ENCODE results near the gene FAM149B1. TPM values are rescaled to one million over a fixed set of nuclear protein-coding genes. Genes with fewer than 3 reads are reported as not detected.

The FAM149B1 gene
- total RNA-seq (10 to 100 TPM; 13.1 to 13.7 TPM), polyA plus RNA-seq (4.7 TPM)

DNA sequence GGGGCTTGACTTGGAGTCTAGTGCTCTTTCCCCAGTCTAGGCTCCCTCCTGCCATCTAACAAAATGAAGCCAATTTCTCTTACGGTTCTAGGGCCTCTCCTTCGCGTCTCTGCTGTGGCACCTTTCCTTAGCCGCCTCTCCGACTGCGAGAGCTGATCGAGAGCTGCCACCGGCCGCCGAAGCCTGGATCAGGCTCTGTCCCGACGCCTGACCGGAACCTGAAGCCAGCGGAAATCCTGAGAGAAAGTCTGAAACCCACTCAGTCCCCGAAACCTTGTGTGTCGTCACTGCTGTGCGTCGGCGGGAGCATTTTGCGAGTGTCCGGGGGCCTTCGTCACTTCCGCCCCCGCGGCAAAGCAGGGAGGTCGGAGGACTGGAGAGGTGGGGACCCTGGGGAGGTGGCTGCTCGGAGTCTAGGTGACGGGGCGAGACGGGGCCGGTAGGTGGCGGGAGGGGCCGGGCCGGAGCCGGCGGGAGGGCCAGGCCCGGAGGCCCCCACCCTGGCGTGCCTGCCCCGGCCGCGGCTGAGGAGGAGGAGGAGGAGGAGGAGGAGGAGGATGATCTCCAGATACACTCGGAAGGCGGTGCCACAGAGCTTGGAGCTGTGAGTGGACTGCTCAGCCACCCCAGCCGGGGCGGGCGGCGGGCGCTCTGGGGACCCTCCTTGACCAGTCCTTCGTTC lies at the start of gene FAM149B1, which contains the start of gene ECD:
TSS of gene FAM149B1 (plus strand) at position 337 of the 682 bp plus-strand sequence. CDS start at position 558, 221 bp downstream.
TSS of gene ECD (minus strand) at position 226 of the 682 bp plus-strand sequence. CDS start 4,071 bp downstream, outside the sequence.
- ChIA-PET POLR2A (interaction anchor here (0.8 to 1.3 kb wide), 2 partner anchors 71 to 79 kb away, joined by 4 to 5 read pairs; partner anchors contain the start of gene DNAJC9), CTCF (interaction anchor here (1.7 to 3.2 kb wide), 3 partner anchors 9 to 71 kb away, joined by 4 to 24 read pairs (median 17); partner anchors contain the start of gene P4HA1)
- Mint-ChIP-seq H3K27me3 (peaks cover 0 to 3% of the 10 kb centered on the region in 2 donors), H3K4me3 (peak within 1 kb of the TSS; percentile 99 to 100 (median 100)), H3K36me3 (peaks cover 0 to 23% (median 0%) of the 10 kb centered on the region in 3 donors), H3K4me1 (peaks cover 38 to 48% (median 45%) of the 10 kb centered on the region in 3 donors), H3K9me3 (no peaks in the 10 kb centered on the region), H3K27ac (peak within 1 kb of the TSS; percentile 99 to 100 (median 100))
- Histone ChIP-seq H3K4me3 (ENCODE audit: low read length) (peak within 1 kb of the TSS; percentile 100), H3K4me1 (ENCODE audit: insufficient read depth, low read length) (peaks cover 27% of the 10 kb centered on the region), H3K27ac (ENCODE audit: low read depth, low read length) (peak within 1 kb of the TSS; percentile 100), H3K9me3 (ENCODE audit: low read length) (no peaks in the 10 kb centered on the region), H3K36me3 (ENCODE audit: insufficient read depth, low read length) (peaks cover under 1% of the 10 kb centered on the region), H3K27me3 (ENCODE audit: insufficient read depth, low read length, poor library complexity, severe bottlenecking) (no peaks in the 10 kb centered on the region)
- DNase-seq: peak; percentile 83 to 94 (median 90)

DNA sequence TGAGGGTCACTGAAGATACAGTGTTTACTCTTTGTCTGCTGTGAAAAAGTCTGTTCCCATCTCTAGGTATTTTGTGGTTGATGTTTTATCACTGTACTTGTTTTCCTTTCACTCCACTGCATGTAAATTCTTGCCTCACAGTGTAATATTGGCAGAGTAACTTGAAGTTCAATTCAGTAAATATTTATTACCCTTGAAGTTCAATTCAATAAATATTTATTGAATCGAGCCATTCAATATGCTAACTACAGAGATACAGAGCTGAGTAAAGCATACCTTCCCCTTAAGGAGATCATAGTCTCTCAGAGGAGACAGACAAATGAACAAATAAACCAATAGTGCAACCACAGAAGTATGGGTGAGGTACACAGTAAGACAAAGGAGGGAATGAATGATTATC lies 48.5 kb upstream of the FAM149B1 start:
- DNase-seq: no peak
- Mint-ChIP-seq H3K27me3 (no peaks in the 10 kb centered on the region), H3K36me3 (peaks cover 0 to 28% (median 6%) of the 10 kb centered on the region in 3 donors), H3K9me3 (no peaks in the 10 kb centered on the region), H3K4me3 (no peak overlapping the region), H3K4me1 (no peaks in the 10 kb centered on the region), H3K27ac (peak overlapping the region in 1 of 8 donors; percentile 2)
- no peaks in the 10 kb centered on the region for H3K36me3 ChIP-seq (ENCODE audit: insufficient read depth, low read length)
- no peak overlapping the region for H3K27ac ChIP-seq (ENCODE audit: low read depth, low read length)
- H3K4me1 ChIP-seq (ENCODE audit: insufficient read depth, low read length): no peaks in the 10 kb centered on the region
- no peak overlapping the region for H3K4me3 ChIP-seq (ENCODE audit: low read length)
- ChIA-PET CTCF (no interaction called here), POLR2A (no interaction called here)
- no peaks in the 10 kb centered on the region for H3K9me3 ChIP-seq (ENCODE audit: low read length)
- no peaks in the 10 kb centered on the region for H3K27me3 ChIP-seq (ENCODE audit: insufficient read depth, low read length, poor library complexity, severe bottlenecking)

DNA sequence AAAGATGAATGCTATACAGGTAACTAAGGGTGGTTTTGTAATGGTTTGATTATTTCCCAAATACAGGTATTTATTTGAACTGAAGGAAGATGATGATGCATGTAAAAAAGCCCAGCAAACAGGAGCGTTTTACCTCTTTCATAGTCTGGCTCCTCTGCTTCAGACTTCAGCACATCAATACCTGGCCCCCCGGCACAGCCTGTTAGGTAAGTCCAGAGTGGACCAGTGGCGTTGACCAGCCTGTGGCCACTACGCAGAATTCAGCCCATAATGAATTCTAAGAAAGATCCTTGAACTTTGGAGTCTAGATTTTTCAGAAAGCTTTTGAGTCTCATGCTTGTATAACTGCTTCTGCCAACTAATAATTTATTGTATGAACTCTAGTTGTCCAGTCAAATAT lies 48.0 kb upstream of the FAM149B1 start:
- DNase-seq: no peak
- ChIA-PET POLR2A (no interaction called here), CTCF (no interaction called here)
- H3K4me1 ChIP-seq (ENCODE audit: insufficient read depth, low read length): no peaks in the 10 kb centered on the region
- Mint-ChIP-seq H3K9me3 (no peaks in the 10 kb centered on the region), H3K4me3 (no peak overlapping the region), H3K36me3 (peaks cover 0 to 31% (median 6%) of the 10 kb centered on the region in 3 donors), H3K27ac (no peak overlapping the region), H3K4me1 (no peaks in the 10 kb centered on the region), H3K27me3 (no peaks in the 10 kb centered on the region)
- H3K9me3 ChIP-seq (ENCODE audit: low read length): no peaks in the 10 kb centered on the region
- no peak overlapping the region for H3K27ac ChIP-seq (ENCODE audit: low read depth, low read length)
- no peaks in the 10 kb centered on the region for H3K27me3 ChIP-seq (ENCODE audit: insufficient read depth, low read length, poor library complexity, severe bottlenecking)
- no peak overlapping the region for H3K4me3 ChIP-seq (ENCODE audit: low read length)
- no peaks in the 10 kb centered on the region for H3K36me3 ChIP-seq (ENCODE audit: insufficient read depth, low read length)

DNA sequence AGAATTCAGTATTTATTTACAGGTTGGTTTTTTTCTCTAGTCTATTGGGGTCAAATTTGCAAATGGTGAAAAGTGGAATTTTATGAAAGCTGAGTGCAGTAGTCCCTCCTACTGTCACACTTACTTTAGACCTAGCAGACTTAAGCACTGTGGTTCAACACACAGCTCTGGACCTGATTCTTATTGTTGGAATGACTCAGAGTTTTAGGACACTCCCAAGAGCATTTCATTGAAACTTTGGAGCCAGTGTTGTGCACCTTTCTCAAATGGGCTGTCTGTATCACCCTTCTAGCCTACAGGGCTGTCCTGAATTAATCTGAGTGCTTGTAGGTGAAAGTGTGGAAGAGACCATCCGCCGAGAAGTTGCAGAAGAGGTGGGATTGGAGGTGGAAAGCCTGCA lies 41.6 kb upstream of the FAM149B1 start:
- H3K4me1 Mint-ChIP-seq: no peaks in the 10 kb centered on the region
- ChIA-PET CTCF (no interaction called here), POLR2A (interaction anchor here (0.6 kb wide), 1 partner anchor 30 kb away, joined by 3 read pairs; no protein-coding TSS in a partner anchor)
- no peak overlapping the region for H3K4me3 Mint-ChIP-seq
- no peak overlapping the region for H3K27ac Mint-ChIP-seq
- peaks cover 7 to 53% (median 14%) of the 10 kb centered on the region in 3 donors for H3K36me3 Mint-ChIP-seq
- Histone ChIP-seq H3K36me3 (ENCODE audit: insufficient read depth, low read length) (peaks cover 6% of the 10 kb centered on the region), H3K4me3 (ENCODE audit: low read length) (no peak overlapping the region), H3K27me3 (ENCODE audit: insufficient read depth, low read length, poor library complexity, severe bottlenecking) (no peaks in the 10 kb centered on the region), H3K4me1 (ENCODE audit: insufficient read depth, low read length) (no peaks in the 10 kb centered on the region), H3K27ac (ENCODE audit: low read depth, low read length) (no peak overlapping the region), H3K9me3 (ENCODE audit: low read length) (no peaks in the 10 kb centered on the region)
- H3K27me3 Mint-ChIP-seq: no peaks in the 10 kb centered on the region
- DNase-seq: no peak
- H3K9me3 Mint-ChIP-seq: no peaks in the 10 kb centered on the region

DNA sequence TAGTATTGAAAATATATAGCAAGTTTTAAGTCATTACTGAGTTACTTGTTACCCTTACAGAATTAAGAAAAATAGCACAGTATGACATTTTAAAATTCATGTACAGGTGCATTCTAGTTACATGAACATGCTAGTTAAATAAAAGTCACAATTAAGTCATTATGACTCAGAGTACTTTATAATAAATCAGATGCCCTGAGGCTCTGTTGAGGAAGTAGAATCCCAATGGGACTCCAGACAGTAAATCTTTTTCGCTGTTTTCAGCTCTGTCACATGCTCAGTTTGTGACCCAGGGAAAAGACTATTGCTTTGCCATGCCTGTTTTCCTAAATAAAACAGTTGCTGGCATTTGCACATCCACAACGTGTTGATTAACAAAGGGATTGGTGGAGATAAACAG lies 36.6 kb upstream of the FAM149B1 start:
- no peaks in the 10 kb centered on the region for H3K4me1 ChIP-seq (ENCODE audit: insufficient read depth, low read length)
- DNase-seq: no peak
- H3K4me3 ChIP-seq (ENCODE audit: low read length): no peak overlapping the region
- POLR2A ChIA-PET: no interaction called here
- no peaks in the 10 kb centered on the region for H3K9me3 Mint-ChIP-seq
- no peak overlapping the region for H3K27ac Mint-ChIP-seq
- H3K36me3 Mint-ChIP-seq: peaks cover 16 to 75% (median 32%) of the 10 kb centered on the region in 3 donors
- no peaks in the 10 kb centered on the region for H3K27me3 ChIP-seq (ENCODE audit: insufficient read depth, low read length, poor library complexity, severe bottlenecking)
- CTCF ChIA-PET: interaction anchor here (1.0 kb wide), 1 partner anchor 35 kb away, joined by 3 read pairs; the partner anchor contains the start of gene P4HA1
- no peak overlapping the region for H3K4me3 Mint-ChIP-seq
- no peaks in the 10 kb centered on the region for H3K9me3 ChIP-seq (ENCODE audit: low read length)
- no peaks in the 10 kb centered on the region for H3K27me3 Mint-ChIP-seq
- H3K36me3 ChIP-seq (ENCODE audit: insufficient read depth, low read length): peaks cover 32% of the 10 kb centered on the region
- H3K4me1 Mint-ChIP-seq: no peaks in the 10 kb centered on the region
- H3K27ac ChIP-seq (ENCODE audit: low read depth, low read length): no peak overlapping the region

DNA sequence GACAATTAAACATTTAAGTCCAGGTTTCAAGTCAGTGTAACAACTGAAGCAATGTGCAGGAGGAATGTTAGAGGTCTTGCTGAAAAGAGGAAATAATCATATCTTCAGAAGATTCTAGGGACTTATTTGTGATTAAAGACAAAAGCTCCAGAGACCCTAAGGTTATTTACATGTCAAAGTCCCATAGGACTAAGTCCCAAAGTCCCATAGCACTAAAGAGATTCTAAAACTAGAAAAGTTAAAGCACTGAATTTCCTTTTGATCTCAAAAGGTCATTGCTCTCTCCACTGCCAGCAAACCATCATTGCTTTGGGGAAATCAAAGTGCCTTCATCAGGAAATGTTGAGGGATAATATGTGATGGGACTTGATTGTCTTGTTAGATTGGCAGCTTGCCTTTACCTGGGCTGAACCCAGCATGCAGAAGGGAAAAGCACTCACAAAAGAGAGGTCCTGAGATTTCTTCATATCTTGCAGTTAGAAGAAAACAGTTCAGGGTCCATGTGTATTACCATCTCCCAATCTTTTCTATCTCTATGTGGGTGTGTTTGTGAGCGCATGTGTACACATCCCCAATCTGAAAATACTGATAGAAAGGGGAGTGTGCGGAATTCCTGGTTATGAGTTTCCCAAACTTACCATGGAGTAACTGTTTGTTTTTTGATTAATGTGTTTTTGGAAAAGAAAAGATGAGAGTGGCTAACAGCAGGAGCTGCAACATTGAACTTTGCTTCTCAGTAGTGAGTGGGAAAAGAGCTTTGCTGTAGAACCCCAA lies 35.8 kb upstream of the FAM149B1 start:
- Mint-ChIP-seq H3K4me3 (no peak overlapping the region), H3K27me3 (no peaks in the 10 kb centered on the region), H3K27ac (peak overlapping the region in 1 of 8 donors; percentile 1), H3K36me3 (peaks cover 16 to 75% (median 32%) of the 10 kb centered on the region in 3 donors), H3K4me1 (no peaks in the 10 kb centered on the region), H3K9me3 (no peaks in the 10 kb centered on the region)
- CTCF ChIA-PET: no interaction called here
- H3K4me1 ChIP-seq (ENCODE audit: insufficient read depth, low read length): no peaks in the 10 kb centered on the region
- H3K36me3 ChIP-seq (ENCODE audit: insufficient read depth, low read length): peaks cover 32% of the 10 kb centered on the region
- no peak overlapping the region for H3K27ac ChIP-seq (ENCODE audit: low read depth, low read length)
- DNase-seq: no peak
- POLR2A ChIA-PET: no interaction called here
- no peaks in the 10 kb centered on the region for H3K9me3 ChIP-seq (ENCODE audit: low read length)
- H3K4me3 ChIP-seq (ENCODE audit: low read length): no peak overlapping the region
- no peaks in the 10 kb centered on the region for H3K27me3 ChIP-seq (ENCODE audit: insufficient read depth, low read length, poor library complexity, severe bottlenecking)

DNA sequence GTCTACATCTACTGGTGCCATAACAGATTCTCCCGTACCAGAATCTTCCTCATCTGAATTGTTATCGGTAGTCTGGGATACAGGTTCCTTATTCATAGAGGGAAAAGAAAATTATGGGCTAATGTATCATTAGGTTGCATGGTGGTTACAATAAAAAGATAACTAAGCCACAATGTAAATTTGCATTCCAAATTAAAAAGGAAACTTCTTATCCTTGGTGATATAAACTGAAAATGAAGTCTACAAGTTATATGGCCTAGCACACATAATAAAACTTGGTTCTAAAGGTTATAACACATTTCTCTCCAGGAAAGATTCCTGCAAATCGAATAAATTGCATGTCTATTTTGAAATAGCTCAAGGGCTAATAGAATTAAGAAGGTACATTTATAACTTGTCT lies 33.2 kb upstream of the FAM149B1 start:
- DNase-seq: no peak
- H3K36me3 Mint-ChIP-seq: peaks cover 25 to 83% (median 35%) of the 10 kb centered on the region in 3 donors
- H3K27ac Mint-ChIP-seq: no peak overlapping the region
- ChIA-PET CTCF (interaction anchor here (1.0 kb wide), 1 partner anchor 12 kb away, joined by 3 read pairs; no protein-coding TSS in a partner anchor), POLR2A (no interaction called here)
- no peaks in the 10 kb centered on the region for H3K9me3 Mint-ChIP-seq
- no peak overlapping the region for H3K4me3 Mint-ChIP-seq
- H3K27me3 Mint-ChIP-seq: no peaks in the 10 kb centered on the region
- H3K4me1 Mint-ChIP-seq: no peaks in the 10 kb centered on the region
- Histone ChIP-seq H3K27me3 (ENCODE audit: insufficient read depth, low read length, poor library complexity, severe bottlenecking) (no peaks in the 10 kb centered on the region), H3K9me3 (ENCODE audit: low read length) (no peaks in the 10 kb centered on the region), H3K36me3 (ENCODE audit: insufficient read depth, low read length) (peaks cover 50% of the 10 kb centered on the region), H3K4me1 (ENCODE audit: insufficient read depth, low read length) (no peaks in the 10 kb centered on the region), H3K27ac (ENCODE audit: low read depth, low read length) (no peak overlapping the region), H3K4me3 (ENCODE audit: low read length) (no peak overlapping the region)

DNA sequence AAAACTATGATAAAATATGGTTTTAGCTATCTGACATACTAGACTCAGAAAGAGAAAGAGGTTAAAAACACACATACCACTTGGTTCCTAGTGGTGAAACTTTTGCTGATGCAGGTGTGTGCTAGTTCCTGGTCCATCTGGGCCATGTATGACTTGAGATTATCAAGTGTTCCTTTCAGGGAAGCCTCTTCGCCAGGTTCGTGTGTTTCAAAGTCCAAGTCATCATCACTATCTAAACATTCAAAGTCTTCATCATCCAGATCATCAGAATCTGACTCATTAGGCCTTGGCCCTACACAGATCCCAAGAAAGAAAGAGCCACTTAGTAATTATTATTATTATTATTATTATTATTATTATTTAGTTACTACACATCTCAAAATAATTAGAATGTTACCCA lies 31.3 kb upstream of the FAM149B1 start:
- Histone ChIP-seq H3K36me3 (ENCODE audit: insufficient read depth, low read length) (peaks cover 47% of the 10 kb centered on the region), H3K27me3 (ENCODE audit: insufficient read depth, low read length, poor library complexity, severe bottlenecking) (no peaks in the 10 kb centered on the region), H3K27ac (ENCODE audit: low read depth, low read length) (no peak overlapping the region), H3K4me3 (ENCODE audit: low read length) (no peak overlapping the region), H3K4me1 (ENCODE audit: insufficient read depth, low read length) (no peaks in the 10 kb centered on the region), H3K9me3 (ENCODE audit: low read length) (no peaks in the 10 kb centered on the region)
- peaks cover 22 to 78% (median 35%) of the 10 kb centered on the region in 3 donors for H3K36me3 Mint-ChIP-seq
- CTCF ChIA-PET: interaction anchor here (1.4 kb wide), 1 partner anchor 40 kb away, joined by 5 read pairs; the partner anchor contains the start of gene P4HA1
- H3K4me3 Mint-ChIP-seq: no peak overlapping the region
- H3K27ac Mint-ChIP-seq: peak overlapping the region in 1 of 8 donors; percentile 27
- DNase-seq: no peak
- no peaks in the 10 kb centered on the region for H3K4me1 Mint-ChIP-seq
- no peaks in the 10 kb centered on the region for H3K27me3 Mint-ChIP-seq
- POLR2A ChIA-PET: no interaction called here
- H3K9me3 Mint-ChIP-seq: no peaks in the 10 kb centered on the region
